ENCODE results near the gene FDCSP.
A peak's percentile ranks its signal among the peaks of the same experiment; 100 is the strongest.

Gene FDCSP

DNA sequence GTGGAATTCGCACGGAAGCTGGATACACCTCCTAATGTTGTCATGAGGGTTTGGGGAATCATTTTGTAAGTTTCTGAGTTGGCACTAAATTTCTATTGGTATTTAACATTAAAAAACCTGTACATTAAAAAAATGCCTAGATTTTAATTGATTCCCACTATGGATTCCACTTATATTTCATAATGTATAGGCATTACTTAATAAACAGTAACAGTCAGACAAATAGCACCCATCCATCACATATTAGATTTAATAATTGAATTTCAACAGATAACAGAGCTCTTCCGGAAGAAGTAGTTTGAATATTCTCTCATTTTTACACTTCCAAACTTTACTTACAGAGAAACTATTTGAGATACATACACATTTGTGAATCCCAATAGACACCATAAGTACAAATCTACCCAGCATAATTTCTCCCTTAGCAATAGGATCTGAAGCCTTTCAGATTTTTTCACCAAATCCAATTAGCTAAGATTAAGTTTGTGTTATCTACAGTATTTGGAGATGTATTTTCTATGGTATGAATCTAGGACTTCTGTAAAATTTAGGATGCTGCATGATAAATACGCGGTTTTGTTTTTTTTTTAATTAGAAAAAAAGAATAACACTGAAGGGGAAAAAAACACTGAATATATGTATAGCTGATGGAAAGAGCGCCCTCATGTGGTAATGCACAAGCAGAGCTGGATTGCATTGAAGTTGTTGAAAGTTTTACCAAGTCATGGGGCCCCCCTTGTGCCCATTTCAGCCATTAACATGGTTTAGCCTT lies 42.6 kb upstream of the FDCSP start:
- Histone ChIP-seq H3K27me3 (ENCODE audit: insufficient read depth, low read length, poor library complexity) (no peaks in the 10 kb centered on the region), H3K4me3 (ENCODE audit: low read length) (no peak overlapping the region), H4K8ac (ENCODE audit: low read depth, low read length) (no peak overlapping the region), H4K5ac (ENCODE audit: low read length) (no peak overlapping the region), H3K4me2 (ENCODE audit: low read length) (no peak overlapping the region), H3K79me2 (ENCODE audit: control insufficient read depth, insufficient read depth, low read length) (no peaks in the 10 kb centered on the region), H2BK5ac (ENCODE audit: low read length) (no peak overlapping the region), H2BK15ac (replicated peaks; ENCODE audit: low read depth) (no peak overlapping the region), H3K27ac (ENCODE audit: low read depth, low read length) (no peak overlapping the region), H2BK120ac (ENCODE audit: low read depth, low read length) (no peak overlapping the region), H3K4me1 (ENCODE audit: control insufficient read depth, low read depth, low read length) (no peaks in the 10 kb centered on the region), H3K4ac (ENCODE audit: low read depth, low read length) (no peak overlapping the region), H3K18ac (ENCODE audit: low read length) (no peak overlapping the region), H3K9ac (ENCODE audit: low read length) (no peak overlapping the region), H3K23ac (ENCODE audit: low read length) (no peak overlapping the region), H3K56ac (ENCODE audit: low read length) (no peak overlapping the region), H3K36me3 (ENCODE audit: control insufficient read depth, insufficient read depth, low read length) (no peaks in the 10 kb centered on the region), H2AK5ac (ENCODE audit: low read length) (no peak overlapping the region), H3K79me1 (ENCODE audit: low read length) (no peaks in the 10 kb centered on the region)
- DNase-seq: peak; percentile 80
- no CpG with 5 or more reads among the region's 6 CpGs for WGBS (ENCODE audit: extremely low coverage, insufficient coverage, low lambda C conversion rate)

- H3K4me1 ChIP-seq (ENCODE audit: control insufficient read depth, low read depth, low read length): no peaks in the 10 kb centered on the region
- WGBS (ENCODE audit: extremely low coverage, insufficient coverage, low lambda C conversion rate): no CpG with 5 or more reads among the region's 1 CpG
- no peaks in the 10 kb centered on the region for H3K36me3 ChIP-seq (ENCODE audit: control insufficient read depth, insufficient read depth, low read length)
- no peak overlapping the region for H3K4ac ChIP-seq (ENCODE audit: low read depth, low read length)
- H2BK15ac ChIP-seq (replicated peaks; ENCODE audit: low read depth): no peak overlapping the region
- H2AK5ac ChIP-seq (ENCODE audit: low read length): no peak overlapping the region
- H2BK120ac ChIP-seq (ENCODE audit: low read depth, low read length): no peak overlapping the region
- no peak overlapping the region for H3K27ac ChIP-seq (ENCODE audit: low read depth, low read length)
- no peak overlapping the region for H3K9ac ChIP-seq (ENCODE audit: low read length)
- no peaks in the 10 kb centered on the region for H3K79me2 ChIP-seq (ENCODE audit: control insufficient read depth, insufficient read depth, low read length)
- H3K79me1 ChIP-seq (ENCODE audit: low read length): no peaks in the 10 kb centered on the region
- DNase-seq: no peak
- H3K56ac ChIP-seq (ENCODE audit: low read length): no peak overlapping the region
- H3K18ac ChIP-seq (ENCODE audit: low read length): no peak overlapping the region
- H4K8ac ChIP-seq (ENCODE audit: low read depth, low read length): no peak overlapping the region
- H3K4me3 ChIP-seq (ENCODE audit: low read length): no peak overlapping the region
- no peak overlapping the region for H3K4me2 ChIP-seq (ENCODE audit: low read length)
- H3K23ac ChIP-seq (ENCODE audit: low read length): no peak overlapping the region
- no peak overlapping the region for H2BK5ac ChIP-seq (ENCODE audit: low read length)
- H4K5ac ChIP-seq (ENCODE audit: low read length): no peak overlapping the region
- H3K27me3 ChIP-seq (ENCODE audit: insufficient read depth, low read length, poor library complexity): no peaks in the 10 kb centered on the region
These were observed 42.0 kb upstream of the FDCSP start for GRCh38 chr4:70183940-70184246.

DNA sequence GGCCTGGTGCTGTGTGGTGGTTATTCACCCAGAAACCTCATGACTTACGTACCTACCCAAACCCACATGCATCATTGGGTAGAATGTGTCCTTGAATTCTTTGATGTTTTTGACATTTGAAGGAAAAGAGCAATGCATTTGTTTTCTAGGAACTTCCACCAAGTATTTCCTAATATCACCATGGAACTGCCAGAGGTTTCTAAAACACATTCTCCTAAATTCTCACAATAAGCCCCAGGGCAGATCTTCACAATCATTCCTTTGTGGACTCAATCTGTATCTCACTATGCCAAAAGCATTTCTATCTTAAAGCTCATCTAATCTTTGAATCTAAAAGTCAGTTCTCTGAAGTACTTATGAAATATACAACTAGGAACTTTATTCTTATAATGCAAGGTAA lies 38.7 kb upstream of the FDCSP start:
- H3K4me1 ChIP-seq (ENCODE audit: control insufficient read depth, low read depth, low read length): no peaks in the 10 kb centered on the region
- peak; percentile 6 for DNase-seq
- H3K9ac ChIP-seq (ENCODE audit: low read length): no peak overlapping the region
- H3K56ac ChIP-seq (ENCODE audit: low read length): no peak overlapping the region
- H2BK120ac ChIP-seq (ENCODE audit: low read depth, low read length): no peak overlapping the region
- H3K4ac ChIP-seq (ENCODE audit: low read depth, low read length): no peak overlapping the region
- H2AK5ac ChIP-seq (ENCODE audit: low read length): no peak overlapping the region
- H3K79me1 ChIP-seq (ENCODE audit: low read length): no peaks in the 10 kb centered on the region
- no peaks in the 10 kb centered on the region for H3K79me2 ChIP-seq (ENCODE audit: control insufficient read depth, insufficient read depth, low read length)
- no peaks in the 10 kb centered on the region for H3K27me3 ChIP-seq (ENCODE audit: insufficient read depth, low read length, poor library complexity)
- H2BK5ac ChIP-seq (ENCODE audit: low read length): no peak overlapping the region
- H3K4me2 ChIP-seq (ENCODE audit: low read length): no peak overlapping the region
- no CpG with 5 or more reads among the region's 1 CpG for WGBS (ENCODE audit: extremely low coverage, insufficient coverage, low lambda C conversion rate)
- no peak overlapping the region for H4K5ac ChIP-seq (ENCODE audit: low read length)
- H3K27ac ChIP-seq (ENCODE audit: low read depth, low read length): no peak overlapping the region
- no peak overlapping the region for H3K4me3 ChIP-seq (ENCODE audit: low read length)
- H4K8ac ChIP-seq (ENCODE audit: low read depth, low read length): no peak overlapping the region
- no peak overlapping the region for H2BK15ac ChIP-seq (replicated peaks; ENCODE audit: low read depth)
- H3K36me3 ChIP-seq (ENCODE audit: control insufficient read depth, insufficient read depth, low read length): no peaks in the 10 kb centered on the region
- no peak overlapping the region for H3K18ac ChIP-seq (ENCODE audit: low read length)
- H3K23ac ChIP-seq (ENCODE audit: low read length): no peak overlapping the region

DNA sequence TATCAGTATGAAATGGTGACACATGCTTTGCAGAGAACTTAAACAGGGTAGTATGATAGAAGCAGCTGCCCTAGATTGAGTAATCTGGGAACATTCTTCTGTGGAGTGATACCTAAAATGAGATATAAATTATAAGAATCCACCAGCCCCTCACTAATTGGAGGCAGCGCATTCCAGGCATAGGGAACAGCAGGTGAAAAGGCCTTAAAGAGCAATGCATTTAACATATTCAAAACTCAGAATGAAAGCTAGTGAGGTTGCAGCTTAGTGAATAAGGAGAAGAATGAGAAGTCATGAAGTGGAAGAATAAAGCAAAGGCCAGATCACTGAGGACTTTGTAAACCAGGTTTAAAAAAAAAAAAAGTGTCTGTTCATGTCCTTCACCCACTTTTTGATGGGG lies 35.3 kb upstream of the FDCSP start:
- H3K79me1 ChIP-seq (ENCODE audit: low read length): no peaks in the 10 kb centered on the region
- H3K4me2 ChIP-seq (ENCODE audit: low read length): no peak overlapping the region
- H3K56ac ChIP-seq (ENCODE audit: low read length): no peak overlapping the region
- no peak overlapping the region for H2BK15ac ChIP-seq (replicated peaks; ENCODE audit: low read depth)
- no peak overlapping the region for H2BK5ac ChIP-seq (ENCODE audit: low read length)
- no peak overlapping the region for H3K4me3 ChIP-seq (ENCODE audit: low read length)
- H3K23ac ChIP-seq (ENCODE audit: low read length): no peak overlapping the region
- no peak for DNase-seq
- H2BK120ac ChIP-seq (ENCODE audit: low read depth, low read length): no peak overlapping the region
- H3K9ac ChIP-seq (ENCODE audit: low read length): no peak overlapping the region
- no peak overlapping the region for H4K8ac ChIP-seq (ENCODE audit: low read depth, low read length)
- no peak overlapping the region for H3K4ac ChIP-seq (ENCODE audit: low read depth, low read length)
- no peak overlapping the region for H3K27ac ChIP-seq (ENCODE audit: low read depth, low read length)
- H3K36me3 ChIP-seq (ENCODE audit: control insufficient read depth, insufficient read depth, low read length): no peaks in the 10 kb centered on the region
- WGBS (ENCODE audit: extremely low coverage, insufficient coverage, low lambda C conversion rate): no CpG with 5 or more reads among the region's 1 CpG
- H4K5ac ChIP-seq (ENCODE audit: low read length): no peak overlapping the region
- H3K27me3 ChIP-seq (ENCODE audit: insufficient read depth, low read length, poor library complexity): no peaks in the 10 kb centered on the region
- no peak overlapping the region for H2AK5ac ChIP-seq (ENCODE audit: low read length)
- H3K18ac ChIP-seq (ENCODE audit: low read length): no peak overlapping the region
- no peaks in the 10 kb centered on the region for H3K79me2 ChIP-seq (ENCODE audit: control insufficient read depth, insufficient read depth, low read length)
- H3K4me1 ChIP-seq (ENCODE audit: control insufficient read depth, low read depth, low read length): no peaks in the 10 kb centered on the region

DNA sequence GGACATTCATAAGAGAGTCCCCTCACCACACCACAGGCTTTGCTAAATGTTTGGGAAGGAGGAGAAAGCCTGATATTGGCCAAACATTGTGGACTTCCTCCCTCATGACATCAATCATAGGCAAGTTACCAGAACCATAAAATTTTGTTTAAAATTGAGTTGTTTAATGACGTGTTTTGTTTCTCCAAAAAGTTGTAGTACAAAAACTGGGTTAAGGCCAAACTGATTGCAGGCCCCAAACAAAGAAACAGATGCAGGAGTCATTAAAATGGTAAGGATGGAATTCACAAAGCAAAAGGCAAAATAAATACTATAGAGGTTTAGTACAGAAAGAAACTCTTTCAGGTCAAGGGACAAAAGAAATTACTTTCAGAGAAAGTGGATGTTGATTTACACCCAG lies 34.3 kb upstream of the FDCSP start:
- H3K9ac ChIP-seq (ENCODE audit: low read length): no peak overlapping the region
- H3K23ac ChIP-seq (ENCODE audit: low read length): no peak overlapping the region
- no peaks in the 10 kb centered on the region for H3K79me1 ChIP-seq (ENCODE audit: low read length)
- no peaks in the 10 kb centered on the region for H3K4me1 ChIP-seq (ENCODE audit: control insufficient read depth, low read depth, low read length)
- H4K5ac ChIP-seq (ENCODE audit: low read length): no peak overlapping the region
- H2BK5ac ChIP-seq (ENCODE audit: low read length): no peak overlapping the region
- H3K56ac ChIP-seq (ENCODE audit: low read length): no peak overlapping the region
- no peak for DNase-seq
- H3K4ac ChIP-seq (ENCODE audit: low read depth, low read length): no peak overlapping the region
- no peaks in the 10 kb centered on the region for H3K36me3 ChIP-seq (ENCODE audit: control insufficient read depth, insufficient read depth, low read length)
- H2BK15ac ChIP-seq (replicated peaks; ENCODE audit: low read depth): no peak overlapping the region
- H3K79me2 ChIP-seq (ENCODE audit: control insufficient read depth, insufficient read depth, low read length): no peaks in the 10 kb centered on the region
- no peak overlapping the region for H3K4me3 ChIP-seq (ENCODE audit: low read length)
- no peak overlapping the region for H3K4me2 ChIP-seq (ENCODE audit: low read length)
- H3K27ac ChIP-seq (ENCODE audit: low read depth, low read length): no peak overlapping the region
- no CpG with 5 or more reads among the region's 1 CpG for WGBS (ENCODE audit: extremely low coverage, insufficient coverage, low lambda C conversion rate)
- H3K27me3 ChIP-seq (ENCODE audit: insufficient read depth, low read length, poor library complexity): no peaks in the 10 kb centered on the region
- no peak overlapping the region for H2BK120ac ChIP-seq (ENCODE audit: low read depth, low read length)
- no peak overlapping the region for H2AK5ac ChIP-seq (ENCODE audit: low read length)
- no peak overlapping the region for H3K18ac ChIP-seq (ENCODE audit: low read length)
- H4K8ac ChIP-seq (ENCODE audit: low read depth, low read length): no peak overlapping the region

- H3K27ac ChIP-seq (ENCODE audit: low read depth, low read length): no peak overlapping the region
- no peak overlapping the region for H4K8ac ChIP-seq (ENCODE audit: low read depth, low read length)
- H3K4me2 ChIP-seq (ENCODE audit: low read length): no peak overlapping the region
- no peaks in the 10 kb centered on the region for H3K4me1 ChIP-seq (ENCODE audit: control insufficient read depth, low read depth, low read length)
- H3K27me3 ChIP-seq (ENCODE audit: insufficient read depth, low read length, poor library complexity): no peaks in the 10 kb centered on the region
- no peak overlapping the region for H3K4ac ChIP-seq (ENCODE audit: low read depth, low read length)
- H3K56ac ChIP-seq (ENCODE audit: low read length): no peak overlapping the region
- no peaks in the 10 kb centered on the region for H3K79me1 ChIP-seq (ENCODE audit: low read length)
- no peaks in the 10 kb centered on the region for H3K36me3 ChIP-seq (ENCODE audit: control insufficient read depth, insufficient read depth, low read length)
- WGBS (ENCODE audit: extremely low coverage, insufficient coverage, low lambda C conversion rate): no CpG with 5 or more reads among the region's 2 CpGs
- H2BK5ac ChIP-seq (ENCODE audit: low read length): no peak overlapping the region
- DNase-seq: no peak
- no peak overlapping the region for H3K9ac ChIP-seq (ENCODE audit: low read length)
- no peak overlapping the region for H2BK15ac ChIP-seq (replicated peaks; ENCODE audit: low read depth)
- H3K4me3 ChIP-seq (ENCODE audit: low read length): no peak overlapping the region
- no peaks in the 10 kb centered on the region for H3K79me2 ChIP-seq (ENCODE audit: control insufficient read depth, insufficient read depth, low read length)
- H3K23ac ChIP-seq (ENCODE audit: low read length): no peak overlapping the region
- no peak overlapping the region for H4K5ac ChIP-seq (ENCODE audit: low read length)
- no peak overlapping the region for H2AK5ac ChIP-seq (ENCODE audit: low read length)
- no peak overlapping the region for H3K18ac ChIP-seq (ENCODE audit: low read length)
- H2BK120ac ChIP-seq (ENCODE audit: low read depth, low read length): no peak overlapping the region
These were observed 33.0 kb upstream of the FDCSP start for GRCh38 chr4:70192895-70193294.
